Ovary (tissue), 3 donors: Measurements from ENCODE around the gene CAMK2D.

ENCODE experiments used
- EP300 ChIP-seq: sonication (generic); formaldehyde crosslinking; IDR thresholded peaks from one replicate; pipeline ENCODE4 v1.6.1; 2017; ENCODE audit warnings: antibody characterized with exemption
- TF ChIP-seq, protein P1 (sequence below), 3 donors: fragments of 450-650 bp in 2 of 3; fragments of 200-600 bp in 1 of 3; IDR thresholded peaks; one replicate each; pipeline versions ENCODE4 v1.5.1 to v1.8.0; 2016 to 2022; ENCODE audit warnings: antibody characterized with exemption in 3 of 3, mild to moderate bottlenecking in 1 of 3
- donor health status: DM: no; HTN: no; CAD: no.

DNA sequence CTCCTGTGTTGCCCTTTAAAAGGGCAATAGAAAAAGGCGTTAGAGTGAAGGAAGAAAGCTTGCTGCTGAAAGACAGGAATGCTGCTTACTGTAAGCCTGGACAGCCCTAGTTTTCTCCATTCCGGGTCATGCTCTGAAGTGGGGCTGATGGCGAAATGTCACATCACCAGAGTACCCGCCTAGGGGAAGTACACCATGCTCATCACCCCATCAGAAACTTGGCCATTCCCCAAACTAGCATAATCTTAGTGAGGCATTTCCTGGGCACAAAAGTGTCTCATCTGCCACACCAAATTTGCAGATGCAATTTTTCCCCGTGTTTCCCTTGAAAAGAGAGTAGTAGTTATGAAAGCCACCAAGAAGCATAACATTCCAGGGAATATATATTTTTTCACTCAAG is 47.8 kb upstream of the CAMK2D start:
- TF ChIP-seq EP300 = no peak
- TF ChIP-seq, protein P1, sequence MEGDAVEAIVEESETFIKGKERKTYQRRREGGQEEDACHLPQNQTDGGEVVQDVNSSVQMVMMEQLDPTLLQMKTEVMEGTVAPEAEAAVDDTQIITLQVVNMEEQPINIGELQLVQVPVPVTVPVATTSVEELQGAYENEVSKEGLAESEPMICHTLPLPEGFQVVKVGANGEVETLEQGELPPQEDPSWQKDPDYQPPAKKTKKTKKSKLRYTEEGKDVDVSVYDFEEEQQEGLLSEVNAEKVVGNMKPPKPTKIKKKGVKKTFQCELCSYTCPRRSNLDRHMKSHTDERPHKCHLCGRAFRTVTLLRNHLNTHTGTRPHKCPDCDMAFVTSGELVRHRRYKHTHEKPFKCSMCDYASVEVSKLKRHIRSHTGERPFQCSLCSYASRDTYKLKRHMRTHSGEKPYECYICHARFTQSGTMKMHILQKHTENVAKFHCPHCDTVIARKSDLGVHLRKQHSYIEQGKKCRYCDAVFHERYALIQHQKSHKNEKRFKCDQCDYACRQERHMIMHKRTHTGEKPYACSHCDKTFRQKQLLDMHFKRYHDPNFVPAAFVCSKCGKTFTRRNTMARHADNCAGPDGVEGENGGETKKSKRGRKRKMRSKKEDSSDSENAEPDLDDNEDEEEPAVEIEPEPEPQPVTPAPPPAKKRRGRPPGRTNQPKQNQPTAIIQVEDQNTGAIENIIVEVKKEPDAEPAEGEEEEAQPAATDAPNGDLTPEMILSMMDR (IDR thresholded peaks at IDR 0.05) = no peak
